ENCODE results near the gene PSMD14. TPM values are rescaled to one million over a fixed set of nuclear protein-coding genes. Genes with fewer than 3 reads are reported as not detected.
"Not testable (repeated sequence)": the region's sequence is repeated elsewhere in the genome, so short reads cannot be mapped to it uniquely, and the experiment has no call there.

The PSMD14 gene
- total RNA-seq, 2 experiments from 2014 or later = 86.7 to 93.0 TPM

GRCh38 chr2:161327582-161327981 lies 19.4 kb downstream of the PSMD14 start:
- no peak overlapping the region for H3K27ac Mint-ChIP-seq
- no peaks in the 10 kb centered on the region for H3K9me3 Mint-ChIP-seq
- CTCF ChIA-PET = no interaction called here
- TF ChIP-seq, protein P1, sequence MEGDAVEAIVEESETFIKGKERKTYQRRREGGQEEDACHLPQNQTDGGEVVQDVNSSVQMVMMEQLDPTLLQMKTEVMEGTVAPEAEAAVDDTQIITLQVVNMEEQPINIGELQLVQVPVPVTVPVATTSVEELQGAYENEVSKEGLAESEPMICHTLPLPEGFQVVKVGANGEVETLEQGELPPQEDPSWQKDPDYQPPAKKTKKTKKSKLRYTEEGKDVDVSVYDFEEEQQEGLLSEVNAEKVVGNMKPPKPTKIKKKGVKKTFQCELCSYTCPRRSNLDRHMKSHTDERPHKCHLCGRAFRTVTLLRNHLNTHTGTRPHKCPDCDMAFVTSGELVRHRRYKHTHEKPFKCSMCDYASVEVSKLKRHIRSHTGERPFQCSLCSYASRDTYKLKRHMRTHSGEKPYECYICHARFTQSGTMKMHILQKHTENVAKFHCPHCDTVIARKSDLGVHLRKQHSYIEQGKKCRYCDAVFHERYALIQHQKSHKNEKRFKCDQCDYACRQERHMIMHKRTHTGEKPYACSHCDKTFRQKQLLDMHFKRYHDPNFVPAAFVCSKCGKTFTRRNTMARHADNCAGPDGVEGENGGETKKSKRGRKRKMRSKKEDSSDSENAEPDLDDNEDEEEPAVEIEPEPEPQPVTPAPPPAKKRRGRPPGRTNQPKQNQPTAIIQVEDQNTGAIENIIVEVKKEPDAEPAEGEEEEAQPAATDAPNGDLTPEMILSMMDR (IDR thresholded peaks at IDR 0.05) = no peak
- H3K36me3 Mint-ChIP-seq (ENCODE audit: low read depth) = peaks cover 40% of the 10 kb centered on the region
- intact Hi-C loops (cut with micrococcal nuclease) = no loop called here
- no peak for ATAC-seq
- H3K4me1 Mint-ChIP-seq (ENCODE audit: low read depth) = peaks cover 2% of the 10 kb centered on the region
- POLR2A ChIA-PET = interaction anchor here (0.5 kb wide), 1 partner anchor 25 kb away, joined by 3 read pairs; no protein-coding TSS in a partner anchor
- no peak for DNase-seq
- no peak overlapping the region for H3K4me3 Mint-ChIP-seq
- no peaks in the 10 kb centered on the region for H3K27me3 Mint-ChIP-seq

GRCh38 chr2:161332371-161332967 lies 24.2 kb downstream of the PSMD14 start:
- H3K4me3 Mint-ChIP-seq = no peak overlapping the region
- ChIA-PET CTCF (no interaction called here), POLR2A (no interaction called here)
- no peaks in the 10 kb centered on the region for H3K27me3 Mint-ChIP-seq
- no peaks in the 10 kb centered on the region for H3K9me3 Mint-ChIP-seq
- H3K36me3 Mint-ChIP-seq (ENCODE audit: low read depth) = peaks cover 16% of the 10 kb centered on the region
- TF ChIP-seq, protein P1 (IDR thresholded peaks at IDR 0.05) = no peak
- H3K27ac Mint-ChIP-seq = no peak overlapping the region
- peaks cover 9% of the 10 kb centered on the region for H3K4me1 Mint-ChIP-seq (ENCODE audit: low read depth)
- ATAC-seq = no peak
- intact Hi-C loops (cut with micrococcal nuclease) = no loop called here
- no peak for DNase-seq

DNA sequence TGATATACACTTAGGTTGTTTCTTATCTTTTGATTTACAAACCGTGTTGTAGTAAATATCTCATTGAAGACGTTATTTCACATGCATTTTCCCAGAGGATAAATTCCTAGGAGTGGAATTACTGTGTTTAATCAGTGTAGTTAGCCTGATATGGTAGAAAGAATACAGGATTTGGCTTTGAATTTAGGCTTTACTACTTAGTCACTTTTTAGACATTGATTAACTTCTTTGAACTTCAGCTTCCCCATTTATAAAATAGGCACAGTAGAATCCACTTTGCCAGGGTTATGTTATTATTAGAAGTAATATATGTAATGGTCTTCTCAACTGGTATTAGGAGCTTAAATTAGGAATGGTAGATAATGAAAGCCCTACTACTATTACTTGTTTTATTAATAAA lies 27.4 kb downstream of the PSMD14 start:
- intact Hi-C loops (cut with micrococcal nuclease) = no loop called here
- no peak for ATAC-seq
- ChIA-PET POLR2A (no interaction called here), CTCF (no interaction called here)
- H3K9me3 Mint-ChIP-seq = peaks cover 5% of the 10 kb centered on the region
- TF ChIP-seq, protein P1 (IDR thresholded peaks at IDR 0.05) = no peak
- H3K4me1 Mint-ChIP-seq (ENCODE audit: low read depth) = peaks cover 14% of the 10 kb centered on the region
- H3K4me3 Mint-ChIP-seq = no peak overlapping the region
- H3K27me3 Mint-ChIP-seq = no peaks in the 10 kb centered on the region
- peaks cover 24% of the 10 kb centered on the region for H3K36me3 Mint-ChIP-seq (ENCODE audit: low read depth)
- no peak for DNase-seq
- H3K27ac Mint-ChIP-seq = no peak overlapping the region

DNA sequence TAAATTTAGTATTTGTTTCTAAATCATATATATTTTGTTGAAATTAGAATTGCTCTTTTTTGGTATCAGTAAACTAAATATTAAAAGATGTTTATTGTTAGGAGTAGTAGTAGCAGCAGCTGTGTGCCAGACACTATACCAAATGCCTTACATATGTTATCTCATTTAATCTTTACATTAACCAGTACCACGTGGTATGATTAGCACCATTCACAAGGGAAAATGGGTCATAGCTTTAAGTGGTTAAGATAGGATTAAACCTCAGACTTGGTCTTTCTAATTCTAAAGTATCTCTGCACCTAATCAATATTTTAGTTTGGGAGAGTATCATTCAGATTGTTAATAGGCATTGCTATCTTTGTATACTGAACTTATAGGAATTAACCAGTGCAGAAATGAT lies 29.0 kb downstream of the PSMD14 start:
- no peak for ATAC-seq
- no peak overlapping the region for H3K4me3 Mint-ChIP-seq
- peaks cover 14% of the 10 kb centered on the region for H3K4me1 Mint-ChIP-seq (ENCODE audit: low read depth)
- POLR2A ChIA-PET = no interaction called here
- H3K27me3 Mint-ChIP-seq = no peaks in the 10 kb centered on the region
- intact Hi-C loops (cut with micrococcal nuclease) = no loop called here
- TF ChIP-seq, protein P1 (IDR thresholded peaks at IDR 0.05) = no peak
- H3K9me3 Mint-ChIP-seq = peaks cover 10% of the 10 kb centered on the region
- DNase-seq = no peak
- CTCF ChIA-PET = no interaction called here
- H3K36me3 Mint-ChIP-seq (ENCODE audit: low read depth) = peaks cover 32% of the 10 kb centered on the region
- no peak overlapping the region for H3K27ac Mint-ChIP-seq

DNA sequence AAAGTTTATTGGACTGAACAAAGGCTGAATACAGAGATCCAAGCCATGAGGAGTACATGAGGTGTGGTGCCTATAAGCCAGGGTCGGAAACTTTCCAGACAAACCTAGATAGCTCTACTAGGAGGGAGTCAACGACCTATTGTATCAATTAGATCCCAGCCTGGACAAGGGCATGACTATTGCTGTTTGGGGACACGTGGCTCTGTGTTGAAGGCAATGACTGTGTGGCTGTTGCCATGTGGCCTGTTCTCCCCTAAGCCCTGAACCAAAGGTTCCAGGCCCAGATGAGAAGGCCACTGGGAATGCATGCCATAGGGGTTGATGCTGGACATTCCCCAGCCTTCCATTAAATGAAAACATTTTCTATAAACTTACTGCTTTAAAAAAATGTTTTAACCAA lies 31.3 kb downstream of the PSMD14 start:
- H3K27ac Mint-ChIP-seq; H3K27me3 Mint-ChIP-seq; POLR2A ChIA-PET; DNase-seq; intact Hi-C loops (cut with micrococcal nuclease); CTCF ChIA-PET; H3K4me1 Mint-ChIP-seq (ENCODE audit: low read depth); ATAC-seq; H3K4me3 Mint-ChIP-seq: not testable (repeated sequence)
- peaks cover 38% of the 10 kb centered on the region for H3K36me3 Mint-ChIP-seq (ENCODE audit: low read depth)
- H3K9me3 Mint-ChIP-seq = peaks cover 17% of the 10 kb centered on the region

DNA sequence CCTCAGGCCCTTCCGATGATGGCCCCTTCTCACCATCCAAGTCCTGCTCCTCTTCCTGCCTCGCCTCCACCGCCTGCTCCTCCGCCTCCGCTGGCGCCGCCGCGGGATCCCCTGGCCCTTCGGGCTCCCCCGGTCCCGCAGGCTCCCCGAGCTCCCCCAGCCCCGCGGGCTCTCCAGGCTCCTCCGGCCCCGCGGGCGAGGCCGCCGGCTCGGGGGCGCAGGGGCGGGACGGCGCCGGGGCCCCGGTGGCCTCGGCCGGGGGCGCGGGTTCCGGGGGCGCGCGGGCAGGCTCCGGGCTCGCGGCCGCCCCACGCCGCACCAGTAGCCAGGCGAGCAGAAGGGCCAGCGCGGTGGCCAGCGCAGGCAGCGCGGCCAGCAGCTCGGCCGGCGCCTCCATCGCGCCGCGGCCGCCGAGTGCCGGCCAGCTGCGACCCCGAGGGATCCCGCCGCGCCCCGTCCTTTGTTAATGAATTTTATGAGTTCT lies 32.7 kb downstream of the PSMD14 start:
- not testable (repeated sequence) for H3K4me1 Mint-ChIP-seq (ENCODE audit: low read depth)
- H3K36me3 Mint-ChIP-seq (ENCODE audit: low read depth) = peaks cover 41% of the 10 kb centered on the region

More for the DNA sequence above, 32.7 kb downstream of the PSMD14 start:
- DNase-seq; H3K27me3 Mint-ChIP-seq; H3K27ac Mint-ChIP-seq; POLR2A ChIA-PET; H3K4me3 Mint-ChIP-seq; intact Hi-C loops (cut with micrococcal nuclease); CTCF ChIA-PET: not testable (repeated sequence)
- ATAC-seq = peak; percentile 20
- H3K9me3 Mint-ChIP-seq = peaks cover 17% of the 10 kb centered on the region
